Mesenchymal stem cell (in vitro differentiated cells and primary cell): ENCODE measurements around the gene SLC29A3.
"Not testable (repeated sequence)": the region's sequence is repeated elsewhere in the genome, so short reads cannot be mapped to it uniquely, and the experiment has no call there.

Experiments
- DNase-seq: peaks from one replicate; pipeline ENCODE4 v3.0.0-alpha.2; 2013
- H2AFZ ChIP-seq: one replicate; pipeline ENCODE4 v1.6.1; 2013; ENCODE audit warnings: low read depth, mild to moderate bottlenecking, control low read depth, inconsistent platforms, low read length, moderate library complexity
- H2AK5ac ChIP-seq: 2 replicates; pipeline ENCODE4 v1.6.1; 2013; ENCODE audit warnings: low read length, moderate library complexity, mild to moderate bottlenecking, inconsistent platforms; ENCODE audit not compliant: severe bottlenecking
- H2BK120ac ChIP-seq: one replicate; pipeline ENCODE4 v1.6.1; 2013; ENCODE audit warnings: low read depth, mild to moderate bottlenecking, inconsistent platforms, low read length, moderate library complexity
- H2BK12ac ChIP-seq, 2 experiments: one replicate each; pipeline ENCODE4 v1.6.1; 2013; ENCODE audit warnings: inconsistent platforms in 2 of 2, low read length in 2 of 2, mild to moderate bottlenecking in 2 of 2, moderate library complexity in 2 of 2, control low read depth in 1 of 2
- H2BK15ac ChIP-seq: one replicate; pipeline ENCODE4 v1.6.1; 2013; ENCODE audit warnings: mild to moderate bottlenecking, low read depth, inconsistent platforms; ENCODE audit not compliant: poor library complexity, severe bottlenecking
- H2BK5ac ChIP-seq: 2 replicates; pipeline ENCODE4 v1.6.1; 2013; ENCODE audit warnings: low read depth, mild to moderate bottlenecking, low read length, control low read depth, inconsistent platforms; ENCODE audit not compliant: poor library complexity, severe bottlenecking
- H3K14ac ChIP-seq, 2 experiments: one replicate each; pipeline ENCODE4 v1.6.1; 2013; ENCODE audit warnings: inconsistent platforms in 2 of 2, low read length in 2 of 2, control low read depth in 1 of 2, mild to moderate bottlenecking in 1 of 2, moderate library complexity in 1 of 2
- H3K18ac ChIP-seq, 2 experiments: one replicate each; pipeline ENCODE4 v1.6.1; 2013; ENCODE audit warnings: inconsistent platforms in 2 of 2, low read length in 2 of 2, control low read depth in 1 of 2, low read depth in 1 of 2, mild to moderate bottlenecking in 1 of 2
- H3K23ac ChIP-seq, 2 experiments: one replicate each; pipeline ENCODE4 v1.6.1; 2013; ENCODE audit warnings: inconsistent platforms in 2 of 2, low read length in 2 of 2, mild to moderate bottlenecking in 2 of 2, moderate library complexity in 2 of 2, control low read depth in 1 of 2
- H3K27ac ChIP-seq: 2 replicates; pipeline ENCODE4 v1.5.1; 2013; ENCODE audit warnings: mild to moderate bottlenecking, moderate library complexity, low read length, control low read depth, inconsistent platforms; ENCODE audit not compliant: poor library complexity, severe bottlenecking
- H3K27me3 ChIP-seq, 2 experiments: 2 replicates each; pipeline versions ENCODE4 v1.6.1 to v1.7.0; 2013; ENCODE audit warnings: low read length in 2 of 2, mild to moderate bottlenecking in 2 of 2, moderate library complexity in 2 of 2, control low read depth in 1 of 2, inconsistent platforms in 1 of 2; ENCODE audit not compliant: control insufficient read depth in 1 of 2, insufficient read depth in 1 of 2
- H3K36me3 ChIP-seq, 2 experiments: 2 replicates each; pipeline versions ENCODE4 v1.6.1 to v1.7.0; 2013; ENCODE audit warnings: low read length in 2 of 2, control low read depth in 1 of 2, inconsistent platforms in 1 of 2, low read depth in 1 of 2, mild to moderate bottlenecking in 1 of 2; ENCODE audit not compliant: insufficient read depth in 2 of 2, control insufficient read depth in 1 of 2
- H3K4ac ChIP-seq, 2 experiments: one replicate each; pipeline ENCODE4 v1.6.1; 2013; ENCODE audit warnings: inconsistent platforms in 2 of 2, low read length in 2 of 2, mild to moderate bottlenecking in 2 of 2, moderate library complexity in 2 of 2, control low read depth in 1 of 2, low read depth in 1 of 2
- H3K4me1 ChIP-seq: 2 replicates; pipeline ENCODE4 v1.6.1; 2013; ENCODE audit warnings: low read depth, low read length, control low read depth; ENCODE audit not compliant: control insufficient read depth, insufficient read depth
- H3K4me2 ChIP-seq: 2 replicates; pipeline ENCODE4 v1.6.1; 2013; ENCODE audit warnings: low read length, mild to moderate bottlenecking, inconsistent platforms; ENCODE audit not compliant: poor library complexity, severe bottlenecking
- H3K4me3 ChIP-seq, 2 experiments: 2 replicates each; pipeline versions ENCODE4 v1.5.1 to v1.7.0; 2013; ENCODE audit warnings: low read length in 2 of 2, mild to moderate bottlenecking in 2 of 2, control low read depth in 1 of 2, low read depth in 1 of 2; ENCODE audit not compliant: insufficient read depth in 1 of 2
- H3K79me1 ChIP-seq: replicated peaks from 2 replicates; pipeline ENCODE4 v1.6.1; 2013; ENCODE audit warnings: mild to moderate bottlenecking, control low read depth, low read length, inconsistent platforms; ENCODE audit not compliant: poor library complexity, severe bottlenecking
- H3K9ac ChIP-seq: 2 replicates; pipeline ENCODE4 v1.7.0; 2013; ENCODE audit warnings: mild to moderate bottlenecking, low read length, moderate library complexity
- H3K9me3 ChIP-seq: 2 replicates; pipeline ENCODE4 v1.7.0; 2013; ENCODE audit warnings: mild to moderate bottlenecking, low read length; ENCODE audit not compliant: control insufficient read depth
- H4K8ac ChIP-seq: one replicate; pipeline ENCODE4 v1.6.1; 2013; ENCODE audit warnings: inconsistent platforms, mild to moderate bottlenecking, low read length, moderate library complexity
- H4K91ac ChIP-seq: one replicate; pipeline ENCODE4 v1.6.1; 2013; ENCODE audit warnings: mild to moderate bottlenecking, low read length, inconsistent platforms
- WGBS: methylation state at CpG from one replicate; pipeline ENCODE4 v1.1.7; 2013; ENCODE audit warnings: mixed read lengths; 5-methylcytosine and 5-hydroxymethylcytosine counted together

SLC29A3 gene

GRCh38 chr10:71296811-71297210, 22.2 kb upstream of the SLC29A3 start:
- not testable (repeated sequence) for H2BK12ac ChIP-seq, DNase-seq, H3K9ac ChIP-seq, H3K9me3 ChIP-seq, H4K8ac ChIP-seq, H3K27ac ChIP-seq, H3K4me1 ChIP-seq, H3K4me2 ChIP-seq, H2BK5ac ChIP-seq, H4K91ac ChIP-seq, H2AK5ac ChIP-seq, H2AFZ ChIP-seq, H2BK120ac ChIP-seq, H2BK15ac ChIP-seq, H3K18ac ChIP-seq, H3K4me3 ChIP-seq, H3K79me1 ChIP-seq, H3K14ac ChIP-seq, H3K4ac ChIP-seq, H3K23ac ChIP-seq
- 92% methylated on average over 12 of the region's 13 CpGs for WGBS
- Histone ChIP-seq H3K36me3 (peaks cover 0 to 14% of the 10 kb centered on the region in 2 experiments), H3K27me3 (peaks cover 0 to 58% of the 10 kb centered on the region in 2 experiments)

GRCh38 chr10:71297343-71297742, 21.7 kb upstream of the SLC29A3 start:
- no peak overlapping the region for H2BK15ac ChIP-seq

GRCh38 chr10:71299071-71299785, 19.8 kb upstream of the SLC29A3 start:
- 93% methylated on average over 11 of the region's 14 CpGs for WGBS
- no peak overlapping the region for H2BK5ac ChIP-seq
- no peak overlapping the region for H3K4ac ChIP-seq
- no peak for DNase-seq
- H2AK5ac ChIP-seq, result no peak overlapping the region
- H2BK12ac ChIP-seq, result no peak overlapping the region
- H2BK15ac ChIP-seq, result no peak overlapping the region
- no peak overlapping the region for H3K27ac ChIP-seq
- H3K4me3 ChIP-seq, result no peak overlapping the region
- no peak overlapping the region for H4K91ac ChIP-seq
- H3K9ac ChIP-seq, result no peak overlapping the region
- H3K27me3 ChIP-seq, result peaks cover 0 to 51% of the 10 kb centered on the region in 2 experiments
- no peak overlapping the region for H3K23ac ChIP-seq
- H3K36me3 ChIP-seq, result peaks cover 0 to 14% of the 10 kb centered on the region in 2 experiments
- H2BK120ac ChIP-seq, result no peak overlapping the region
- H2AFZ ChIP-seq, result no peak overlapping the region
- H3K18ac ChIP-seq, result no peak overlapping the region
- no peaks in the 10 kb centered on the region for H3K9me3 ChIP-seq
- no peaks in the 10 kb centered on the region for H3K79me1 ChIP-seq
- no peak overlapping the region for H3K14ac ChIP-seq
- no peak overlapping the region for H3K4me2 ChIP-seq
- H4K8ac ChIP-seq, result no peak overlapping the region
- H3K4me1 ChIP-seq, result no peaks in the 10 kb centered on the region

More at GRCh38 chr10:71297343-71297742, 21.7 kb upstream of the SLC29A3 start:
- H3K4me1 ChIP-seq, result no peaks in the 10 kb centered on the region
- 97% methylated on average over 3 of the region's 3 CpGs for WGBS
- H3K4ac ChIP-seq, result no peak overlapping the region
- H2BK120ac ChIP-seq, result no peak overlapping the region
- H2AK5ac ChIP-seq, result no peak overlapping the region
- no peak overlapping the region for H4K91ac ChIP-seq
- no peak overlapping the region for H2BK5ac ChIP-seq
- H2BK12ac ChIP-seq, result no peak overlapping the region
- no peak overlapping the region for H3K18ac ChIP-seq
- no peak overlapping the region for H3K27ac ChIP-seq
- no peak overlapping the region for H3K9ac ChIP-seq
- DNase-seq, result no peak
- H3K4me3 ChIP-seq, result no peak overlapping the region
- no peak overlapping the region for H3K14ac ChIP-seq
- H3K36me3 ChIP-seq, result peaks cover 0 to 14% of the 10 kb centered on the region in 2 experiments
- no peak overlapping the region for H3K23ac ChIP-seq
- no peaks in the 10 kb centered on the region for H3K9me3 ChIP-seq
- peaks cover 0 to 57% of the 10 kb centered on the region in 2 experiments for H3K27me3 ChIP-seq
- no peak overlapping the region for H4K8ac ChIP-seq
- H3K79me1 ChIP-seq, result no peaks in the 10 kb centered on the region
- no peak overlapping the region for H2AFZ ChIP-seq
- no peak overlapping the region for H3K4me2 ChIP-seq

- H3K4me1 ChIP-seq, result no peaks in the 10 kb centered on the region
- H3K27ac ChIP-seq, result no peak overlapping the region
- no peak overlapping the region for H3K14ac ChIP-seq
- no peak overlapping the region for H2BK12ac ChIP-seq
- H3K36me3 ChIP-seq, result peaks cover 0 to 8% of the 10 kb centered on the region in 2 experiments
- no peak overlapping the region for H3K4ac ChIP-seq
- H3K9me3 ChIP-seq, result no peaks in the 10 kb centered on the region
- H3K27me3 ChIP-seq, result peaks cover 0 to 49% of the 10 kb centered on the region in 2 experiments
- no peak overlapping the region for H2BK120ac ChIP-seq
- H2AFZ ChIP-seq, result no peak overlapping the region
- H2BK5ac ChIP-seq, result no peak overlapping the region
- H3K79me1 ChIP-seq, result no peaks in the 10 kb centered on the region
- no peak overlapping the region for H3K23ac ChIP-seq
- no peak overlapping the region for H3K4me3 ChIP-seq
- H2AK5ac ChIP-seq, result no peak overlapping the region
- H4K8ac ChIP-seq, result no peak overlapping the region
- DNase-seq, result no peak
- H3K18ac ChIP-seq, result no peak overlapping the region
- no peak overlapping the region for H2BK15ac ChIP-seq
- WGBS, result 93% methylated on average over 16 of the region's 16 CpGs
- no peak overlapping the region for H3K9ac ChIP-seq
- no peak overlapping the region for H4K91ac ChIP-seq
- H3K4me2 ChIP-seq, result no peak overlapping the region
Observed at GRCh38 chr10:71300555-71301370, 18.3 kb upstream of the SLC29A3 start.
